HG03378 (cell line): ENCODE measurements around the gene PRR7.
A peak's percentile ranks its signal among the peaks of the same experiment; 100 is the strongest.

ENCODE experiments used
- ATAC-seq: cut with Tn5 transposase; IDR thresholded peaks from one replicate; pipeline ENCODE4 v1.9.1; 2021; ENCODE audit warnings: mild to moderate bottlenecking, moderate library complexity; ENCODE audit not compliant: unreplicated experiment

Gene PRR7

GRCh38 chr5:177450667-177451424, 4.2 kb downstream of the PRR7 start:
- no peak for ATAC-seq

GRCh38 chr5:177452688-177453638, 6.3 kb downstream of the PRR7 start:
- ATAC-seq = no peak

- peak; percentile 5 for ATAC-seq
These were observed 7.3 kb downstream of the PRR7 start for GRCh38 chr5:177453852-177454396.

GRCh38 chr5:177454397-177455035, 7.9 kb downstream of the PRR7 start:
- ATAC-seq = peak; percentile 34

- peak; percentile 38 for ATAC-seq
These were observed 8.5 kb downstream of the PRR7 start for GRCh38 chr5:177455036-177455660.

GRCh38 chr5:177455661-177456590, 9.3 kb downstream of the PRR7 start:
- peak; percentile 21 for ATAC-seq

- ATAC-seq = no peak
These were observed 10.0 kb downstream of the PRR7 start for GRCh38 chr5:177456591-177456964.

GRCh38 chr5:177456976-177457851, 10.6 kb downstream of the PRR7 start:
- peak; percentile 47 for ATAC-seq

- no peak for ATAC-seq
These were observed 11.5 kb downstream of the PRR7 start for GRCh38 chr5:177457852-177458681.

- ATAC-seq = no peak
These were observed 12.3 kb downstream of the PRR7 start for GRCh38 chr5:177458912-177459350.

- no peak for ATAC-seq
These were observed 12.7 kb downstream of the PRR7 start for GRCh38 chr5:177459357-177459756.

GRCh38 chr5:177459819-177460628, 13.4 kb downstream of the PRR7 start:
- ATAC-seq = no peak

GRCh38 chr5:177462021-177462670, 15.5 kb downstream of the PRR7 start:
- ATAC-seq = no peak

- ATAC-seq = no peak
These were observed 18.4 kb downstream of the PRR7 start for GRCh38 chr5:177465044-177465443.

- ATAC-seq = no peak
These were observed 20.2 kb downstream of the PRR7 start for GRCh38 chr5:177466861-177467260.

GRCh38 chr5:177467436-177467835, 20.8 kb downstream of the PRR7 start:
- no peak for ATAC-seq
